Chondrocyte (in vitro differentiated cells): ENCODE results near the gene ADSL. TPM values are rescaled to one million over a fixed set of nuclear protein-coding genes. Genes with fewer than 3 reads are reported as not detected.

Source experiments
- DNase-seq: peaks from one replicate; pipeline ENCODE4 v3.0.0; 2021; ENCODE audit warnings: mixed read lengths, low spot score
- H3K27ac Mint-ChIP-seq: one replicate; pipeline ENCODE4 v1.8.0; 2021; ENCODE audit warnings: mild to moderate bottlenecking, moderate library complexity, mixed read lengths; ENCODE audit not compliant: unreplicated experiment
- H3K27me3 Mint-ChIP-seq: 2 replicates; pipeline ENCODE4 v1.8.0; 2021; ENCODE audit warnings: low read depth, mixed read lengths
- H3K36me3 Mint-ChIP-seq: 2 replicates; pipeline ENCODE4 v1.8.0; 2021; ENCODE audit warnings: low read depth, mixed read lengths
- H3K4me1 Mint-ChIP-seq: 2 replicates; pipeline ENCODE4 v1.8.0; 2021; ENCODE audit warnings: low read depth, mild to moderate bottlenecking, mixed read lengths
- H3K4me3 Mint-ChIP-seq: one replicate; pipeline ENCODE4 v1.8.0; 2021; ENCODE audit warnings: mild to moderate bottlenecking, moderate library complexity, mixed read lengths; ENCODE audit not compliant: unreplicated experiment
- H3K9me3 Mint-ChIP-seq: 2 replicates; pipeline ENCODE4 v1.8.0; 2021; ENCODE audit warnings: low read depth, mixed read lengths
- total RNA-seq: library from RNA; stranded (reverse); gene quantifications from 3 replicates; pipeline ENCODE4 v1.2.1, GENCODE V29; 2021
- TF ChIP-seq, protein P1 (sequence below): fragments of 200-600 bp; sonication (generic); IDR thresholded peaks from 2 replicates; pipeline ENCODE4 v1.5.0; 2021; ENCODE audit warnings: antibody characterized with exemption, mild to moderate bottlenecking, moderate library complexity

The ADSL gene
- total RNA-seq, 1 donor from 2014 or later = 62.2 TPM

DNA sequence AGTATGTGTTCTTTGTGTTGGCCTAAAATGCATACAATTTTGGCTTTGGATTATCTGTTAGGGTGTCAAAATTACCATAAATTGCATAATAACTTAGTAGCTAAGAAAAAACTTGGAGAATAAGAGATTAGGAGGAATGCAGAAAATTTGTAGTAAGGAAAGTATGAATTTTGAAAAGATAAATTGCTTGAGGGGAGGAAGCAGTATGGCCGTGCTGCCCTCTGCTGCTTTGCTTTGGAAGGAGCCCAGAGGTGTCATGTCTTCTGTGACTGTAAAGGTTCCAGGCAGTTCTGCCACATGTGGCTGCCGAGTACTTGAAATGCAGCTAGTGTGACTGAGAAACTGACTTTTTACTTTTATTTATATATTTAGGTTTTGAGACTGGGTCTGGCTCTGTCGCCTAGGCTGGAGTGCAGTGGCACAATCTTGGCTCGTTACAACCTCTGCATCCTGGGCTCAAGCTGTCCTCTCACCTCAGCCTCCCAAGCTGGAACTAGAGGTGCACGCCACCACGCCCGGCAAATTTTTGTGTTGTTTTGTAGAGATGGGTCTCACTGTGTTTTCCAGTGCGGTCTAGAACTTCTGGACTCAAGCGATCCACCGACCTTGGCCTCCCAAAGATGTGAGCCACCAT lies 1.8 kb downstream of the ADSL start:
- peaks cover 7% of the 10 kb centered on the region for H3K36me3 Mint-ChIP-seq
- H3K9me3 Mint-ChIP-seq = no peaks in the 10 kb centered on the region
- peak overlapping the region; percentile 93 for H3K4me3 Mint-ChIP-seq
- TF ChIP-seq, protein P1, sequence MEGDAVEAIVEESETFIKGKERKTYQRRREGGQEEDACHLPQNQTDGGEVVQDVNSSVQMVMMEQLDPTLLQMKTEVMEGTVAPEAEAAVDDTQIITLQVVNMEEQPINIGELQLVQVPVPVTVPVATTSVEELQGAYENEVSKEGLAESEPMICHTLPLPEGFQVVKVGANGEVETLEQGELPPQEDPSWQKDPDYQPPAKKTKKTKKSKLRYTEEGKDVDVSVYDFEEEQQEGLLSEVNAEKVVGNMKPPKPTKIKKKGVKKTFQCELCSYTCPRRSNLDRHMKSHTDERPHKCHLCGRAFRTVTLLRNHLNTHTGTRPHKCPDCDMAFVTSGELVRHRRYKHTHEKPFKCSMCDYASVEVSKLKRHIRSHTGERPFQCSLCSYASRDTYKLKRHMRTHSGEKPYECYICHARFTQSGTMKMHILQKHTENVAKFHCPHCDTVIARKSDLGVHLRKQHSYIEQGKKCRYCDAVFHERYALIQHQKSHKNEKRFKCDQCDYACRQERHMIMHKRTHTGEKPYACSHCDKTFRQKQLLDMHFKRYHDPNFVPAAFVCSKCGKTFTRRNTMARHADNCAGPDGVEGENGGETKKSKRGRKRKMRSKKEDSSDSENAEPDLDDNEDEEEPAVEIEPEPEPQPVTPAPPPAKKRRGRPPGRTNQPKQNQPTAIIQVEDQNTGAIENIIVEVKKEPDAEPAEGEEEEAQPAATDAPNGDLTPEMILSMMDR = peak; percentile 94
- peaks cover 18% of the 10 kb centered on the region for H3K4me1 Mint-ChIP-seq
- DNase-seq = no peak
- no peaks in the 10 kb centered on the region for H3K27me3 Mint-ChIP-seq
- H3K27ac Mint-ChIP-seq = peak overlapping the region; percentile 93

DNA sequence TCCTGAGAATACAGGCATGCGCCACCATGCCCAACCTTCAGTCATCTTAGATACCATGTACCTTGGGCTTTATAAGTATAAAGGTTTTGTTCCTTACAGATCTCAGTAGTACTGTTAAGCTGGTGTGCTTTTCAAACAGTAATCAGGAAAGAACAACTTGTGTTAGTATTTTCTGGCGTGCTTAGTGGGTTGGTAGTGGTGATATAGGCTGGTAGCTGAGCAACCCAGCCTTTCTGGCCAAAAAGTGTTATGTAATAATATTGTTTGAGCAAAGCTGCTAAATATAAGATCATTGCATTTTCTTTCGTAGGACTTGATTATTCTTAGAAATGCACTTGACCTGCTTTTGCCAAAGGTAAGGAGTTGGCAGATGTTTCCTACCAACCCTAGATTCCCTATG lies 6.5 kb downstream of the ADSL start:
- no peak overlapping the region for H3K27ac Mint-ChIP-seq
- H3K4me3 Mint-ChIP-seq = no peak overlapping the region
- H3K9me3 Mint-ChIP-seq = no peaks in the 10 kb centered on the region
- TF ChIP-seq, protein P1 = no peak
- H3K4me1 Mint-ChIP-seq = peaks cover 11% of the 10 kb centered on the region
- H3K27me3 Mint-ChIP-seq = no peaks in the 10 kb centered on the region
- no peak for DNase-seq
- peaks cover 11% of the 10 kb centered on the region for H3K36me3 Mint-ChIP-seq

- peaks cover 56% of the 10 kb centered on the region for H3K36me3 Mint-ChIP-seq
- peaks cover 11% of the 10 kb centered on the region for H3K4me1 Mint-ChIP-seq
- no peaks in the 10 kb centered on the region for H3K9me3 Mint-ChIP-seq
- TF ChIP-seq, protein P1 = no peak
- no peak overlapping the region for H3K27ac Mint-ChIP-seq
- no peaks in the 10 kb centered on the region for H3K27me3 Mint-ChIP-seq
- H3K4me3 Mint-ChIP-seq = no peak overlapping the region
- no peak for DNase-seq
Observed at GRCh38 chr22:40361100-40361499, 14.8 kb downstream of the ADSL start.

GRCh38 chr22:40363059-40363458 lies 16.8 kb downstream of the ADSL start:
- Mint-ChIP-seq H3K27ac (peak overlapping the region; percentile 73), H3K27me3 (no peaks in the 10 kb centered on the region), H3K4me3 (no peak overlapping the region), H3K9me3 (no peaks in the 10 kb centered on the region), H3K36me3 (peaks cover 61% of the 10 kb centered on the region), H3K4me1 (peaks cover 11% of the 10 kb centered on the region)
- TF ChIP-seq, protein P1 = no peak
- no peak for DNase-seq

GRCh38 chr22:40364431-40364830 lies 18.1 kb downstream of the ADSL start:
- DNase-seq = no peak
- TF ChIP-seq, protein P1 = no peak
- Mint-ChIP-seq H3K27ac (no peak overlapping the region), H3K4me3 (no peak overlapping the region), H3K27me3 (no peaks in the 10 kb centered on the region), H3K36me3 (peaks cover 54% of the 10 kb centered on the region), H3K4me1 (peaks cover 11% of the 10 kb centered on the region), H3K9me3 (no peaks in the 10 kb centered on the region)
